ENCODE results near the gene TENM3.

DNA sequence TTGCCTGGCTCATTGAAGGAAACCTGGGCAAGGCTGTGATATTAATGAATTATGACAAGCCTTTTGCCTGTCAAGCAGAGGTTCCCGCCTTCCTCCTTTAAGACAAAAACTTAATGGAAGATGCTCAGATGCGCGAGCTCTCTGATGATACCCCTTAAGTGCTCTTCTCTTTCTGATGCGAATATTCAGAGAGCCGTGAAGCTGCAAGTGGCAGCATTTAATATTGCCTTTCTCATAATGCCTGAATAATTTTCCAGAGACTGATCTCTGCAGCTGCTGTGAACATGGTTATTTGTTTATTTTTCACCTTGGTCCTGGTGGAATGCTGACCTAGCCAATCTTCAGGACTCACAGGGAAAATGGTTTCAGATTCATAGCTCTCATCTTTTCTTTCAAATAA lies 251.8 kb downstream of the TENM3 start:
- TF ChIP-seq, protein P1, sequence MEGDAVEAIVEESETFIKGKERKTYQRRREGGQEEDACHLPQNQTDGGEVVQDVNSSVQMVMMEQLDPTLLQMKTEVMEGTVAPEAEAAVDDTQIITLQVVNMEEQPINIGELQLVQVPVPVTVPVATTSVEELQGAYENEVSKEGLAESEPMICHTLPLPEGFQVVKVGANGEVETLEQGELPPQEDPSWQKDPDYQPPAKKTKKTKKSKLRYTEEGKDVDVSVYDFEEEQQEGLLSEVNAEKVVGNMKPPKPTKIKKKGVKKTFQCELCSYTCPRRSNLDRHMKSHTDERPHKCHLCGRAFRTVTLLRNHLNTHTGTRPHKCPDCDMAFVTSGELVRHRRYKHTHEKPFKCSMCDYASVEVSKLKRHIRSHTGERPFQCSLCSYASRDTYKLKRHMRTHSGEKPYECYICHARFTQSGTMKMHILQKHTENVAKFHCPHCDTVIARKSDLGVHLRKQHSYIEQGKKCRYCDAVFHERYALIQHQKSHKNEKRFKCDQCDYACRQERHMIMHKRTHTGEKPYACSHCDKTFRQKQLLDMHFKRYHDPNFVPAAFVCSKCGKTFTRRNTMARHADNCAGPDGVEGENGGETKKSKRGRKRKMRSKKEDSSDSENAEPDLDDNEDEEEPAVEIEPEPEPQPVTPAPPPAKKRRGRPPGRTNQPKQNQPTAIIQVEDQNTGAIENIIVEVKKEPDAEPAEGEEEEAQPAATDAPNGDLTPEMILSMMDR (conservative IDR thresholded peaks at IDR 0.05; ENCODE audit: low read length), result no peak
- no peak for TF ChIP-seq EZH2phosphoT487 (IDR thresholded peaks at IDR 0.05; ENCODE audit: borderline replicate concordance, low read depth, low read length)

All from OCI-LY7 (cell line).